ENCODE measurements around the gene WDR77. TPM values are rescaled to one million over a fixed set of nuclear protein-coding genes. Genes with fewer than 3 reads are reported as not detected.

The WDR77 gene
- total RNA-seq, 1 experiment from 2014 or later, result 54.2 TPM

DNA sequence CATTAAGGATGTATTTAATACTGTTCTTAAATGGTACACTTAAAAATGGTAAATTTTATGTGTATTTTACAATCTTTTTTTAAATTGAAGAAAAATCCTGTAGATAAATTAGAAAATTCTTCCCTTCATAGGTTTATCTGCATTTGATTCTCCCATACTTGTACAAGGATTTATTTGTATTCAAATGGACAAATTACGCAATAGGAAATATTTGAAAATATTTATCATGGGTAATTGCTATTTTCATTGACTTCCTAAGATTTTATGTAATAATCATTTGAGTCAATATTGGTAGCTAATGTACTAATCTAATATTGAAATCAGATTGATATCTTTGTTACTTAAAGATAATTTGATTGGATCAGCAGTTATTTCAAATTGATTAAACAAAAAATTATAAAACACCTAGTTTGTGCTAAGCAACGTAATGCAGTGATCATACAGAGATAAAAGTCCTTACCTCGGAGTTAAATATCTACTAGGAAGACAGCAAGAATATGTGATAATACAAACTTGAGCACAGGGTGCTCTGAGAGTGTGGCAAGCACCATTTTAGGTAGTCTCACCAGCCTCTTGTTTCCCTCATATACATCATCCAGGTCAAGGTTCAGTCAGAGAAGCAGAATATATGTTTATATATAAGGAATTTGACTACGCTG, 13.4 kb upstream of the WDR77 start:
- POLR2A ChIA-PET, result interaction anchor here (0.6 to 1.1 kb wide), 4 partner anchors 14 to 1078 kb away, joined by 3 to 4 read pairs (median 4); no protein-coding TSS in a partner anchor

DNA sequence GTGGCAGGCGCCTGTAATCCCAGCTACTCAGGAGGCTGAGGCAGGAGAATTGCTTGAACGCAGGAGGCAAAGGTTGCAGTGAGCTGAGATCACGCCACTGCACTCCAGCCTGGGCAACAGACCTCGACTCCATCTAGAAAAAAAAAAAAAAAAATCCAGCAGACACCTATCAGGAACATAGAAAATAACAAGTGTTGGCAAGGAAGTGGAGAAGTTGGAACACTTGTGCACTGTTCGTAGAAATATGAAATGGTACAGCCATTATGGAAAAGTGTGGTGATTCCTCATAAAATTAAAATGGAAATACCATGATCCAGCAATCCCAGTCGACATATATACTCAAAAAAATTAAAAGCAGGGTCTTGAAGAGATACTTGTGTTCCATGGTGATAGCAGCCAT, 12.7 kb upstream of the WDR77 start:
- DNase-seq (ENCODE audit: unreplicated experiment), result no peak
- ChIA-PET POLR2A (interaction anchor here (1.0 to 1.4 kb wide), 2 partner anchors 13 to 326 kb away, joined by 3 read pairs; partner anchors contain the start of genes ATP5PB and WDR77), CTCF (interaction anchor here (0.7 kb wide), 1 partner anchor 297 kb away, joined by 3 read pairs; no protein-coding TSS in a partner anchor)
- no peaks in the 10 kb centered on the region for H3K4me1 Mint-ChIP-seq (ENCODE audit: insufficient read depth, unreplicated experiment)
- peaks cover 50% of the 10 kb centered on the region for H3K36me3 Mint-ChIP-seq (ENCODE audit: insufficient read depth, unreplicated experiment)
- no peak overlapping the region for H3K27ac Mint-ChIP-seq (ENCODE audit: low read depth, unreplicated experiment)
- BruUV-seq (replicated peaks), result no TSS peak
- H3K4me3 Mint-ChIP-seq (ENCODE audit: unreplicated experiment), result no peak overlapping the region
- no peaks in the 10 kb centered on the region for H3K27me3 Mint-ChIP-seq (ENCODE audit: insufficient read depth, unreplicated experiment)
- H3K9me3 Mint-ChIP-seq (ENCODE audit: unreplicated experiment), result no peaks in the 10 kb centered on the region
- intact Hi-C loops (cut with micrococcal nuclease), result no loop called here
- TF ChIP-seq, protein P1, sequence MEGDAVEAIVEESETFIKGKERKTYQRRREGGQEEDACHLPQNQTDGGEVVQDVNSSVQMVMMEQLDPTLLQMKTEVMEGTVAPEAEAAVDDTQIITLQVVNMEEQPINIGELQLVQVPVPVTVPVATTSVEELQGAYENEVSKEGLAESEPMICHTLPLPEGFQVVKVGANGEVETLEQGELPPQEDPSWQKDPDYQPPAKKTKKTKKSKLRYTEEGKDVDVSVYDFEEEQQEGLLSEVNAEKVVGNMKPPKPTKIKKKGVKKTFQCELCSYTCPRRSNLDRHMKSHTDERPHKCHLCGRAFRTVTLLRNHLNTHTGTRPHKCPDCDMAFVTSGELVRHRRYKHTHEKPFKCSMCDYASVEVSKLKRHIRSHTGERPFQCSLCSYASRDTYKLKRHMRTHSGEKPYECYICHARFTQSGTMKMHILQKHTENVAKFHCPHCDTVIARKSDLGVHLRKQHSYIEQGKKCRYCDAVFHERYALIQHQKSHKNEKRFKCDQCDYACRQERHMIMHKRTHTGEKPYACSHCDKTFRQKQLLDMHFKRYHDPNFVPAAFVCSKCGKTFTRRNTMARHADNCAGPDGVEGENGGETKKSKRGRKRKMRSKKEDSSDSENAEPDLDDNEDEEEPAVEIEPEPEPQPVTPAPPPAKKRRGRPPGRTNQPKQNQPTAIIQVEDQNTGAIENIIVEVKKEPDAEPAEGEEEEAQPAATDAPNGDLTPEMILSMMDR (IDR thresholded peaks at IDR 0.05; ENCODE audit: unreplicated experiment), result no peak

More for the DNA sequence above, 13.4 kb upstream of the WDR77 start:
- H3K27ac Mint-ChIP-seq (ENCODE audit: low read depth, unreplicated experiment), result no peak overlapping the region
- DNase-seq (ENCODE audit: unreplicated experiment), result no peak
- no peaks in the 10 kb centered on the region for H3K27me3 Mint-ChIP-seq (ENCODE audit: insufficient read depth, unreplicated experiment)
- H3K9me3 Mint-ChIP-seq (ENCODE audit: unreplicated experiment), result no peaks in the 10 kb centered on the region
- CTCF ChIA-PET, result no interaction called here
- BruUV-seq (replicated peaks), result no TSS peak
- TF ChIP-seq, protein P1 (IDR thresholded peaks at IDR 0.05; ENCODE audit: unreplicated experiment), result no peak
- intact Hi-C loops (cut with micrococcal nuclease), result no loop called here
- peaks cover 42% of the 10 kb centered on the region for H3K36me3 Mint-ChIP-seq (ENCODE audit: insufficient read depth, unreplicated experiment)
- no peaks in the 10 kb centered on the region for H3K4me1 Mint-ChIP-seq (ENCODE audit: insufficient read depth, unreplicated experiment)
- no peak overlapping the region for H3K4me3 Mint-ChIP-seq (ENCODE audit: unreplicated experiment)

DNA sequence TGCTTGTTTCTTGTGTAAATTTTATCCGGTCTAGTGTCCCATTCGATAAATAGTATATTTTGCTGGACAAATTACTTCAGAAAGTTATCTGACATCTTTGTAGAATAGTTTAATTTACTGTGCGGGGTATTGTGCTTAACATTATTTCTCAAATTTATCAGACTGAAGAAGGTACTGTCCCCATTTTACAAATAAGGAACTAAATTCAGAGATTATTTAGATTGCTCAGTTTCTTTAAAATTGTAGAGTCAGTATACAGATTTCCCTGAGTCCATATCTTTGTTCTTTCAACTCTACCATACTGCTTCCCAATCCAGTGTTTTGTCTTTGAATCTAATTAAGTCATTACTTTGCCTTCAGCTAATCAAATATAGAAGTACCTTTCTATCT, 6.6 kb upstream of the WDR77 start:
- Mint-ChIP-seq H3K4me3 (ENCODE audit: unreplicated experiment) (no peak overlapping the region), H3K27ac (ENCODE audit: low read depth, unreplicated experiment) (no peak overlapping the region), H3K27me3 (ENCODE audit: insufficient read depth, unreplicated experiment) (no peaks in the 10 kb centered on the region), H3K36me3 (ENCODE audit: insufficient read depth, unreplicated experiment) (peaks cover 67% of the 10 kb centered on the region), H3K4me1 (ENCODE audit: insufficient read depth, unreplicated experiment) (peaks cover 24% of the 10 kb centered on the region), H3K9me3 (ENCODE audit: unreplicated experiment) (no peaks in the 10 kb centered on the region)
- no TSS peak for BruUV-seq (replicated peaks)
- POLR2A ChIA-PET, result interaction anchor here (1.4 kb wide), 1 partner anchor 10 kb away, joined by 3 read pairs; no protein-coding TSS in a partner anchor
- intact Hi-C loops (cut with micrococcal nuclease), result no loop called here
- no peak for DNase-seq (ENCODE audit: unreplicated experiment)
- CTCF ChIA-PET, result no interaction called here
- TF ChIP-seq, protein P1 (IDR thresholded peaks at IDR 0.05; ENCODE audit: unreplicated experiment), result no peak

DNA sequence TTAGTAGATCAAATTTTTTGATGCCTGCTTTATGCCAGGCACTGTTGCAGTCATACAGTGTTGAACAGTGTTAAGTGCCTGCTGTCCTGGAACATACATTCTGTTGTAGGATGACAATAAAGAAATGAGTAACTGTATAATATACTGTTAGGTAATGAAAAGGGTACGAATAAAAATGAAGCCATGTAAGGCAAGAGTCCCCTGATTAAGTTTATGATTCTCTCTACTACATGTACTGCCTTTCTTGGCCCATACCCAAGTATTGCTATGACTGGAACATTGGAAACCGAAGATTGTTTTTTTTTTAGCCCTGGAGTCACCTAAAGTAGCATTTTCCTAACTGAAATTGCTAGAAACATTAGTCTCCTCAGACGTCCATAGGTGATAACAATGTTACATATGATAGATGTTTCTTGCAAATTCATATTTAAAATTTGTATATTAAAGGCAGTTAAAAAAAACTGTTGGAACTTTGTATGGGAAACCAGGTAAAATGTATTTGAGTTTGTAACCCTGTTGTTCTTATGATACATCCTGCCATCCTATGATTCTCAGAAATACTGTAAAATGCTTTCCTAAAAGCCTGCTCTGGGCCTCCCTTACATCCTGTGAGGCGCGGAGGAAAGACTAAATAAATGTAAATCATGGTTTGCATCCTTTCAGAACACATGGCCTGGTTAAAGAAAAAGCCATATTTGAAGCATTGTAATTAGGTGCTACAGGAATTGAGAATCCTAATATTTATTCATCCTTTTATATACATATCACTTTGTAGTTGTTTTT, 6.0 kb upstream of the WDR77 start:
- Mint-ChIP-seq H3K27me3 (ENCODE audit: insufficient read depth, unreplicated experiment) (no peaks in the 10 kb centered on the region), H3K9me3 (ENCODE audit: unreplicated experiment) (no peaks in the 10 kb centered on the region), H3K4me3 (ENCODE audit: unreplicated experiment) (no peak overlapping the region), H3K36me3 (ENCODE audit: insufficient read depth, unreplicated experiment) (peaks cover 61% of the 10 kb centered on the region), H3K27ac (ENCODE audit: low read depth, unreplicated experiment) (no peak overlapping the region), H3K4me1 (ENCODE audit: insufficient read depth, unreplicated experiment) (peaks cover 24% of the 10 kb centered on the region)
- POLR2A ChIA-PET, result no interaction called here
- TF ChIP-seq, protein P1 (IDR thresholded peaks at IDR 0.05; ENCODE audit: unreplicated experiment), result no peak
- no peak for DNase-seq (ENCODE audit: unreplicated experiment)
- intact Hi-C loops (cut with micrococcal nuclease), result no loop called here
- no TSS peak for BruUV-seq (replicated peaks)
- CTCF ChIA-PET, result interaction anchor here (0.7 kb wide), 1 partner anchor 1497 kb away, joined by 3 read pairs; no protein-coding TSS in a partner anchor
